Epithelial cell of esophagus (primary cell): ENCODE measurements around the gene CAMK2B.

ENCODE experiments used
- DNase-seq: peaks from one replicate; pipeline ENCODE4 v3.0.0; 2010; ENCODE audit warnings: low read depth
- H3K4me3 ChIP-seq: 2 replicates; pipeline ENCODE4 v1.5.1; 2011; ENCODE audit warnings: mild to moderate bottlenecking, low read length, control low read depth
- TF ChIP-seq, protein P1 (sequence below): IDR thresholded peaks from 2 replicates; pipeline ENCODE4 v1.5.1; 2011; ENCODE audit warnings: low read depth, mild to moderate bottlenecking, low read length, control low read depth, inconsistent platforms; ENCODE audit not compliant: insufficient read depth; ENCODE audit errors: missing control alignments

The CAMK2B gene

GRCh38 chr7:44324481-44325200, 753 bp downstream of the CAMK2B start:
- H3K4me3 ChIP-seq, result no peak overlapping the region
- DNase-seq, result no peak

GRCh38 chr7:44324204-44324480, 1.3 kb downstream of the CAMK2B start:
- no peak overlapping the region for H3K4me3 ChIP-seq
- no peak for DNase-seq
- TF ChIP-seq, protein P1, sequence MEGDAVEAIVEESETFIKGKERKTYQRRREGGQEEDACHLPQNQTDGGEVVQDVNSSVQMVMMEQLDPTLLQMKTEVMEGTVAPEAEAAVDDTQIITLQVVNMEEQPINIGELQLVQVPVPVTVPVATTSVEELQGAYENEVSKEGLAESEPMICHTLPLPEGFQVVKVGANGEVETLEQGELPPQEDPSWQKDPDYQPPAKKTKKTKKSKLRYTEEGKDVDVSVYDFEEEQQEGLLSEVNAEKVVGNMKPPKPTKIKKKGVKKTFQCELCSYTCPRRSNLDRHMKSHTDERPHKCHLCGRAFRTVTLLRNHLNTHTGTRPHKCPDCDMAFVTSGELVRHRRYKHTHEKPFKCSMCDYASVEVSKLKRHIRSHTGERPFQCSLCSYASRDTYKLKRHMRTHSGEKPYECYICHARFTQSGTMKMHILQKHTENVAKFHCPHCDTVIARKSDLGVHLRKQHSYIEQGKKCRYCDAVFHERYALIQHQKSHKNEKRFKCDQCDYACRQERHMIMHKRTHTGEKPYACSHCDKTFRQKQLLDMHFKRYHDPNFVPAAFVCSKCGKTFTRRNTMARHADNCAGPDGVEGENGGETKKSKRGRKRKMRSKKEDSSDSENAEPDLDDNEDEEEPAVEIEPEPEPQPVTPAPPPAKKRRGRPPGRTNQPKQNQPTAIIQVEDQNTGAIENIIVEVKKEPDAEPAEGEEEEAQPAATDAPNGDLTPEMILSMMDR, result no peak

More at GRCh38 chr7:44324481-44325200, 753 bp downstream of the CAMK2B start:
- TF ChIP-seq, protein P1, result no peak

- TF ChIP-seq, protein P1, result no peak
- no peak overlapping the region for H3K4me3 ChIP-seq
- no peak for DNase-seq
These were observed 1.8 kb downstream of the CAMK2B start for GRCh38 chr7:44323381-44324203.

- TF ChIP-seq, protein P1, result no peak
- no peak for DNase-seq
These were observed 2.6 kb downstream of the CAMK2B start for GRCh38 chr7:44322631-44323363.

DNA sequence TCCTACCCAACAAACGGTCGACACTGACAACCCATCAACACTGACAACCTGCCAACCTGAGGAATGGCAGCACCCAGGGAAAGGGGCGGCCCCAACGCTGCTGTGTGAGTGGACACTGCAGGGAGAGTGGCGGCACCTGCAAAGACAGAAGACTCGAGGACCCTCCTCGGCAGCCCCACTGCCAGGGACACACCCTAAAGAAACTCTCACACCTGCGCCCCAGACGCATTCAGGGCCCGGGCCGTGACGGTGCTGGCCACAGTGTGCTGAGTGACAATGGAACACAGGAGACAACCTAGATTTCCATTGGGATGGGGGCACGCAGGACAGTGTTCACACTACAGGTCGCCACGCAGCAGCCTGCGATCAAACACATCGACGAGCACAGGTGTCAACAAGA, 3.6 kb downstream of the CAMK2B start:
- DNase-seq, result no peak
- TF ChIP-seq, protein P1, result no peak
- H3K4me3 ChIP-seq, result no peak overlapping the region

More at GRCh38 chr7:44322631-44323363, 2.6 kb downstream of the CAMK2B start:
- no peak overlapping the region for H3K4me3 ChIP-seq

GRCh38 chr7:44320794-44321371, 4.5 kb downstream of the CAMK2B start:
- no peak for DNase-seq
- TF ChIP-seq, protein P1, result no peak
- H3K4me3 ChIP-seq, result no peak overlapping the region
